Fibroblast of skin of right biceps (primary cell): ENCODE measurements around the gene GNA14.
A peak's percentile ranks its signal among the peaks of the same experiment; 100 is the strongest.
"Not testable (repeated sequence)": the region's sequence is repeated elsewhere in the genome, so short reads cannot be mapped to it uniquely, and the experiment has no call there.

Source experiments
- DNase-seq: peaks from one replicate; pipeline ENCODE4 v3.0.0-alpha.2; 2013

GNA14 gene

GRCh38 chr9:77640741-77641580 lies 7.2 kb downstream of the GNA14 start:
- DNase-seq = no peak

DNA sequence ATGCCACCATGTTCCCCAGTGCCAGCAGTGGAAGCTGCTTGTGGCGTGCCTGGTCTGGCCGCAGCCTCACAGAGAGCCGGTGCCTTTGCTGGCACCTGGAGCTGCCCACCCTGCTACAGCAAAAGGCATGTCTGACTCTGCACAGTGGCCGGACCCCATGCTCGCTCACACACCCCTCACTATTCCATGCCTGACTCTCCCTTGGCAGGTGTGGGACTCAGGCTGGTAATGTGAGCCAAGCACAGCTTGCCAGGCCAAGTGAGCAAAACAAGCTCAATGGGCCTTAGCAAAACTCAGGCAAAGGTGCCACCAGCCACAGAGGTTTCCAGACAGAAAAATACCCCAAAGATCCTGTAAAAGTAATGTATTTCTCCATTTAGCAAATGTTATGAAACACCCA lies 15.5 kb downstream of the GNA14 start:
- no peak for DNase-seq

DNA sequence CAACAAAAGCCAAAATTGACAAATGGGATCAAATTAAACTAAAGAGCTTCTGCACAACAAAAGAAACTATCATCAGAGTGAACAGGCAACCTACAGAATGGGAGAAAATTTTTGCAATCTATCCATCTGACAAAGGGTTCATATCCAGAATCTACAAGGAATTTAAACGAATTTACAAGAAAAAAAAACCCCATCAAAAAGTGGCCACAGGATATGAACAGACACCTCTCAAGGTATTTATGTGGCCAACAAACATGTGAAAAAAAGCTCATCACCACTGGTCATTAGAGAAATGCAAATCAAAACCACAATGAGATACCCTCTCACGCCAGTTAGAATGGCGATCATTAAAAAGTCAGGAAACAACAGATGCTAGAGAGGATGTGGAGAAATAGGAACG lies 19.3 kb downstream of the GNA14 start:
- not testable (repeated sequence) for DNase-seq

- DNase-seq = no peak
These were observed 31.9 kb downstream of the GNA14 start for GRCh38 chr9:77616191-77616590.

DNA sequence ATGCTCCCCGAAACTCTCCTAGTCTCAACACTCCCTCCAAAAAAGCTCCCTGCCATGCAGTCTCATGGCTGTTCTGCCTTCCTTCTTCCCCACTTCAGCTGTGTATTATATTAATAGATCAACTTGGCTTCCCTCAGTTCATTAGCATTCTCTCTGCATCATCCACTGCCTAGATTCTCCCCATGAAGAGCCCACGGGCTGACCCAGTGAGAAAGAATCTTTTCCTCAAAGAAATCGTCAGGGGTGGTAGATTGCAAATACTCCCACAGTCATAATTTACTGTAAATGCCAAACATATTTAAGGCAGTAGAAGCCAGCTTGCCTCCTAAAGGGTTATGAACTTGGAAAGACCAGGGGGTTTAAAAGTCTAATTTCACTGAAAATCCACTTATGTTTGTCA lies 33.5 kb downstream of the GNA14 start:
- no peak for DNase-seq

DNA sequence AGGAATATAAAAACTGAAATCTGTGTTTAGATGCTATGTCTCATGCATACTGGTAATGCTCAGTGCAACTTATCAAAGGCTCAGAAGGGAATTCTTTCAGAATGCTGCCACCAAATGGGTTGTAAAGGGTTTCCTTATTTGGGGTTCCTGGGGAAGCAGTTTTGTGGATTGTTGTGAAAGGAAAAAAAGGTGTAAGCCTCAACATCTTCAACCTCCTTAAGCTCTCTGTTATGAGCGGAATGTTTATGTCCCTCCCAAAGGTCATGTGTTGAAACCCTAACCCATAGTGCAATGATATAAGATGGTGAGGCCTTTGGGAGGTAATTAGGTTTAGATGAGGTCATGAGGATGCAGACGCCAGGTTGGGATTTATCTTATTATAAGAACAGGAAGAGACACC lies 41.6 kb downstream of the GNA14 start:
- no peak for DNase-seq

GRCh38 chr9:77605449-77606220 lies 42.5 kb downstream of the GNA14 start:
- no peak for DNase-seq

GRCh38 chr9:77604316-77604715 lies 43.8 kb downstream of the GNA14 start:
- no peak for DNase-seq

DNA sequence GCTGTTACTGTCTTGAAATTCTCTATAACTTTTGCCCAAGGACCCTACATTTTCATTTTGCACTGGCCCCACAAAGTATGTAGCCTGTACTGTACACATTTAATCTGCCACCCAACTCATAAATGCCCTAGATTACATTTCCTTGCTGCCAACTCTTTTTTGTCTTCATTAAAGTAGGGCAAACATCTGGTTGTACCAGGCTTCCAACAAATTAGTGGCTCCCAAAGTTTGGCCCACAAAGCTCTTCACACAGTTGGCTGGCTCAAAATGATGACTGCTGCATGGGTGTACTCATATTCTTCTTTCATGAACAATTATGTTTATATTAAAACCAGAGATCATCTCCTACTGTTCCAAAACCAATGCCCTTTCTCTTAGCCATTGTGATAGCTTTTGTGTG lies 45.3 kb downstream of the GNA14 start:
- DNase-seq = no peak

GRCh38 chr9:77601476-77602099 lies 46.5 kb downstream of the GNA14 start:
- DNase-seq = no peak

DNA sequence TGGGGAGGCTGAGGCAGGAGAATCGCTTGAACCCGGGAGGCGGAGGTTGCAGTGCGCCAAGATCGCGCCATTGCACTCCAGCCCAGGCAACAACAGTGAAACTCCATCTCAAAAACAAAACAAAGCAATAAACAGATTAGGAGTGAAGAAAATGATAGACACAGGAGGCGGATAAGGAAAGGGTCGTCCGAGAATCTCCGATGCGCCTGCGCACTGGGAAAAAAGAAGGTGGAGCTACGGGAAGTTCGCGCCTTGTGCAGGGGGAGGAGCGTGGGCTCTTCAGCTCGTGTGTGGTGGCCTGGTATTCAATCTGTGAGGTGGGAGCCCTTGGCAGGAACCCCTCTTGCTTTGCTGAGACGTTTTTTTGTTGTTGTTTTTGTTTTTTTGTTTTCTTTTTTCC lies 47.3 kb downstream of the GNA14 start:
- no peak for DNase-seq

- no peak for DNase-seq
These were observed 48.6 kb downstream of the GNA14 start for GRCh38 chr9:77599492-77599891.

- no peak for DNase-seq
These were observed 49.1 kb downstream of the GNA14 start for GRCh38 chr9:77598991-77599390.

GRCh38 chr9:77598524-77598923 lies 49.6 kb downstream of the GNA14 start:
- DNase-seq = peak; percentile 42

DNA sequence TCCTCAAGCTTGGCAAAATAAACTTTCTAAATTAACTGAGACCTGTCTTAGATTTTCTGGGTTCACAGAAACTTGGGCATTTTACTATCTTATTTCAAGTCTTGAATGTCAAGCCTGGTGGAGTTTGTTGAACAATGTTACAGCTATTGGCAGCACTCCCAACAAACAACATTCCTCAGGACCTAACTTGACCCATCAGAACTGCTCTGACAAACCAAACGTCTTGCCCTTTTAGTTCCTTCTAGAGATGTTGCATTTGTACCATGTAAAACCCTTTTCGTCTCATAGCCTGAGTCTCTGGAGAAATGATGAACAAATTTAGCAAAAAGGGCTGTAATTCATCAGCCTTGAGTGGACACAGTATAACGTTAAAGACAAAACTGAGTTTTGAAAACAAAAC lies 51.1 kb downstream of the GNA14 start:
- DNase-seq = no peak

DNA sequence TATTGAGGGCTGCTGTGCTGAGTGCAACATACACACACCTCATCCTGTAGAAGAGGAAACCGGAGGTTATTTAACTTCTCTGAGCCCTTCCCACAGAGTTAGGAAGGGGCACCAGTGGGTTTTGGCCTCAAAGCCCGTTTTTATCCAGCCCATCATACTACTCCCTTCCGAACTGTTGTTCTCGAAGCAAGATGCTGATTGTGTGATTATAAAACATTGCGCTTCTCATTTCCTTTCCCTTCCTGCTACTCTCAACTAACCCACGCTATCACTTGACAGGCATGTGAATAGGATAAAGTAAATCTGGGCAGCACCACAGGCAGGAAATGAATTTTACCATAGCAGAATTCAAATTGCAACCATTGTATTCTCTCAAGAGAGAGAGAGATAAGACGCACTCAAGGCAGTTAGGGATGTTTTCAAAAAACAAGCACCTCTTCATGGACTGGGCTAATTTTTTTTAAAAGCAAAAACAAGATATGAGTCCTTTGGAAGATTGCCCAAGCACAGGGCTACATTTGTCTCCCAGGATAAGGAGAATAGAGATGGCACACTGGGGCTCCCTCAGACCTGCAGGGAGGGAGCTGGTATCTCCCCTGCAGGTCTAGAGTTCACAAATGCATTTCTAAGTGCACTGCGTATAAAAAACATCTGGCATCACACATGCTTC lies 52.6 kb downstream of the GNA14 start:
- no peak for DNase-seq

GRCh38 chr9:77594963-77595362 lies 53.2 kb downstream of the GNA14 start:
- no peak for DNase-seq

- no peak for DNase-seq
These were observed 54.6 kb downstream of the GNA14 start for GRCh38 chr9:77593528-77593927.

GRCh38 chr9:77592476-77592875 lies 55.6 kb downstream of the GNA14 start:
- DNase-seq = no peak

GRCh38 chr9:77589046-77589795 lies 58.9 kb downstream of the GNA14 start:
- no peak for DNase-seq

DNA sequence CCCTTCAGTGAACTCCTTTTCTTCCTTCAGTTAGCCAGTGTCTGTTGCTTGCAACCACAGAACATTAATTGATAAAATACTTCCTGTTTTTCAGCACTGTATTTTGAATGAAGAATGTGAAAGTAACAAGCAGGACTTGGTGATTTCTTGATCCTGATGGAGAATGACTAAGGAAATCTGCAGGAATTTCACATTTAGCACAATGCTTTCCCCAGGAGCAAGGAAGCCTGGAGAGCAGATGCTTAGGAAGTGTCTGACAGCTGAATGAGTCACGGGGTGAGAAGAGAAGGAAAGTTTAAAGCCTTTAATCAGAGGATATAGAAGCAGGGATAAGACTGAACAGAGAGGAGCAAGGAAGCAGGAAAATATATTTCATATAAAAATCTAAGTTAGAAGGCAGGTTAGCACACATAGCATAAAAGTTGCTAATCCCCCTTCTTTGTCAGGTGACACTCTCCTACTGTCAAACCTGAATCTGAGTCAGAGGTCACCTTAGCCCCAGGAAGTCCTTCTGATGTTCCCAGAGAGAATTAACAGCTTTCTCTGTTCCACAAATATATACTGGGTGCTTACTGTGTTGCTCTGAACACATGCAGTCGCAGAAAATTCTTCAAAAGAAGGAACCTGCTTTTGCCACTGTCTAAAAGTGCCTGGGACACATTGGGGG lies 59.7 kb downstream of the GNA14 start:
- DNase-seq = peak; percentile 93

GRCh38 chr9:77587851-77588250 lies 60.3 kb downstream of the GNA14 start:
- DNase-seq = no peak
